Activated naive CD8-positive, alpha-beta T cell treated with anti-CD3 and anti-CD28 coated beads for 36 hours (primary cell): Measurements from ENCODE around the gene IFI44L. TPM values are rescaled to one million over a fixed set of nuclear protein-coding genes. Genes with fewer than 3 reads are reported as not detected.
A peak's percentile ranks its signal among the peaks of the same experiment; 100 is the strongest.

Experiments used
- DNase-seq: peaks from one replicate; pipeline ENCODE4 v3.0.0; 2021
- H3K27ac Mint-ChIP-seq: one replicate; pipeline ENCODE4 v1.8.0; 2022; ENCODE audit warnings: mild to moderate bottlenecking, moderate library complexity, mixed read lengths
- H3K27me3 Mint-ChIP-seq: one replicate; pipeline ENCODE4 v1.8.0; 2022; ENCODE audit warnings: mild to moderate bottlenecking, mixed read lengths
- H3K36me3 Mint-ChIP-seq: one replicate; pipeline ENCODE4 v1.8.0; 2021; ENCODE audit warnings: mild to moderate bottlenecking, mixed read lengths
- H3K4me1 Mint-ChIP-seq: one replicate; pipeline ENCODE4 v1.8.0; 2021; ENCODE audit warnings: mixed read lengths
- H3K4me3 Mint-ChIP-seq: one replicate; pipeline ENCODE4 v1.8.0; 2022; ENCODE audit warnings: mild to moderate bottlenecking, moderate library complexity, mixed read lengths
- H3K9me3 Mint-ChIP-seq: one replicate; pipeline ENCODE4 v1.8.0; 2022; ENCODE audit warnings: mixed read lengths
- total RNA-seq, 2 experiments: library from RNA; stranded (reverse); gene quantifications; one replicate each; pipeline ENCODE4 v1.2.3, GENCODE V29; 2021

The IFI44L gene
- total RNA-seq, 2 experiments from 2014 or later: 38.5 to 38.6 TPM

DNA sequence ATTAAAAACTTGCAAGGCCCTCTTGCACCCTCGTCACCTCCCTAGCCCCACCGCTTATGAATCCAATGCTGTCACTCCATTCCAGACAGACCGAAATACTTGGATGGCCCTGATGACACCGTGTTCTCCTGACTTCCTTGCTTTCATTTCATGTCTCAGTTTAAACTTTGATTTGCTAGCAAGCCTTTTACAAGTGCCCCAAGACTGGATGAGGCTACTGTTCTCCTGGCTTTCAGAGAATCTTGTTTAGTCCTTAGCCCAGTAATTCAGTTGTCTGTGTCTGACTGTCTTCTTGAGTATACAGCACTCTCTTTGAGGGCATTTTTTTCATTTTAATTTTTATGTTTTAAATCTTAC is 824 bp upstream of the IFI44L start:
- H3K36me3 Mint-ChIP-seq: peaks cover 21% of the 10 kb centered on the region
- DNase-seq: no peak
- H3K27me3 Mint-ChIP-seq: no peaks in the 10 kb centered on the region
- H3K4me3 Mint-ChIP-seq: no peak overlapping the region
- H3K9me3 Mint-ChIP-seq: peaks cover 3% of the 10 kb centered on the region
- peaks cover 52% of the 10 kb centered on the region for H3K4me1 Mint-ChIP-seq
- peak overlapping the region; percentile 83 for H3K27ac Mint-ChIP-seq

DNA sequence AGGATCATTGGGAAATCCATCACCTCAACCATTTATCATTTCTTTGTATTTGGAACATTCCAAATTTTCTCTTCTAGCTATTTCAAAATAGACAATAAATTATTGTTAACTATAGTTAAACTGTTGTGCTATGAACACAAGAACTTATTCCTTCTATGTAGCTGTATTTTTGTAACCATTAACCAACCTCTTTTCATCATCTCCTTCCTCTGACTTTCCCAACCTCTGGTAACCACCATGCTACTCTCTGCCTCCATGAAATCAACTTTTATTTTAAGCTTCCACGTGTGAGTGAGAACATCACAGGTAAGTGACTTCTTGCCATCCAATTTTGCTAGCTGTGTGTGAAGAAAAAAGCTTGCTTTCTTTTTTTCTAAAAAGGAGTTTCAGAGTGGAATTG is 418 bp downstream of the IFI44L start:
- Mint-ChIP-seq H3K27me3 (no peaks in the 10 kb centered on the region), H3K36me3 (peaks cover 30% of the 10 kb centered on the region), H3K4me1 (peaks cover 55% of the 10 kb centered on the region), H3K4me3 (peak overlapping the region; percentile 81), H3K9me3 (peaks cover 3% of the 10 kb centered on the region), H3K27ac (peak overlapping the region; percentile 83)
- DNase-seq: no peak

DNA sequence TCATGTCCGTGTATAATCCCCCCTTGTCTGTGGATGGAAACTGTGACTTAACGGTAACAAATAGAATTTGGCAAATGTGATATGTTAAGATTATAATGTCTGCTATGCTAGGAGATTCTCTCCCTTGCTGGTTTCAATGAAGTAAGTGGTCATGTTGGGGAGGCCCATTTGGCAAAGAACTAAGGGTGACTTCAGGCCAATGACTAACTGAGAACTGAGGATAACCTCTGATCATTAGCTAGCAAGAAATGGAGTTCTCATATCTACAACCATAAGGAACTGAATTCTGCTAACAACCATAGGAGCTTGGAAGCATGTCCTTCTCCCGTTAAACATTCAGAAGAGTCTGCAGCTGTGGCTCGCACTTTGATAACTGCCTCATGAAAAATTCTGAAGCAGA is 2.3 kb downstream of the IFI44L start:
- Mint-ChIP-seq H3K27ac (peak overlapping the region; percentile 54), H3K36me3 (peaks cover 30% of the 10 kb centered on the region), H3K27me3 (no peaks in the 10 kb centered on the region), H3K4me3 (peak overlapping the region; percentile 72), H3K4me1 (peaks cover 58% of the 10 kb centered on the region), H3K9me3 (peaks cover 3% of the 10 kb centered on the region)
- no peak for DNase-seq

DNA sequence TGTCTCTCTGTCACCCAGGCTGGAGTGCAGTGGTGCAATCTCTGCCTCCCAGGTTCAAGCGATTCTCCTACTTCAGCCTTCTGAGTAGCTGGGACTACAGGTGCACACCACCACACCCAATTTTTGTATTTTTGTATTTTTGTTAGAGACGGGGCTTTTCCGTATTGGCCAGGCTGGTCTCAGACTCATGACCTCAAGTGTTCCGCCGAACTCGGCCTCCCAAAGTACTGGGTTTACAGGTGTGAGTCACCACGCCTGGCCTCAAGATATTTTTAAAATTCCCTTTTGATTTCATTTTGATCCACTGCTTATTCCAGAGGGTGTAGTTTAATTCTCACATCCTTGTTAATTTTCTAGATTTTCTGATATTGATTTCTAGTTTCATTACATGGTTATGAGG is 3.8 kb downstream of the IFI44L start:
- Mint-ChIP-seq H3K27ac (peak overlapping the region; percentile 42), H3K4me1 (peaks cover 54% of the 10 kb centered on the region), H3K9me3 (peaks cover 3% of the 10 kb centered on the region), H3K36me3 (peaks cover 37% of the 10 kb centered on the region), H3K4me3 (peak overlapping the region; percentile 45), H3K27me3 (no peaks in the 10 kb centered on the region)
- DNase-seq: no peak

DNA sequence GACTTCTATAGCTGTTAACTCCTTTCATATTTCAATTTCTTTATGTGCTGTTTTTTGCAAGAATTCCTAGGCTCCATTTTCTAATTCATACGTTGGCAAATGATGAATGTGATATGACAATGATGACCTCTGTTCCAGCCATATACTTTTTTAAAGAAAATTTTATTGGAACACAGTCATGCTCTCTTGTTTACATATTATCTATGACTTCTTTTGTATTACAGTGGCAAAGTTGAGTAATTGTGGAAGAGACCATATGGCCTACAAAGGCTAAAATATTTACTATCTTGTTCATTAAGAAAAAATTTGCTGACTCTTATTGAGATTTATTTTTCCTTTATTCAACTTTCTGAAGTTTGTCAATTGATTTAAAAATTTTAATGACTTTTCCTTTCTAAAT is 7.1 kb downstream of the IFI44L start:
- peaks cover 3% of the 10 kb centered on the region for H3K9me3 Mint-ChIP-seq
- no peak overlapping the region for H3K27ac Mint-ChIP-seq
- H3K27me3 Mint-ChIP-seq: no peaks in the 10 kb centered on the region
- H3K4me1 Mint-ChIP-seq: peaks cover 32% of the 10 kb centered on the region
- no peak overlapping the region for H3K4me3 Mint-ChIP-seq
- DNase-seq: no peak
- H3K36me3 Mint-ChIP-seq: peaks cover 33% of the 10 kb centered on the region

DNA sequence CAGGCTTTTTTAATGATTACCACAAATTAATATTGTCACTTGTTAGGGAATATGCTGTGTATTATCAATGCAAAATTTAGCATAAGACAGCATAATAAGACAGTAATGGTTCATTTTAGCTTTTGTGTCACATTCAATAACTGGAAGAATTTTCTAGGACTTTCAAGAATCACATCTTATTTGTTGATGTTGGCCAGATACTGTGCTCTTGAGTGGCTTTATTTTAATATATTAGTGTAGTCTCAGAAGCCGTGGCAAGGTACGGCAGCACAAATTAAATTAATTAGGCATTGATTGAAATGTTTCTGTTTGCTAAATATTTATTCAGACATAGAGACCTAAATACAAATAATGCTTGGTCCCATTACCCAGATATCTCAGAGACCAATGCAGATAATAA is 10.4 kb downstream of the IFI44L start:
- no peak for DNase-seq
- Mint-ChIP-seq H3K9me3 (peaks cover 4% of the 10 kb centered on the region), H3K27ac (no peak overlapping the region), H3K4me3 (no peak overlapping the region), H3K27me3 (no peaks in the 10 kb centered on the region), H3K4me1 (peaks cover 11% of the 10 kb centered on the region), H3K36me3 (peaks cover 14% of the 10 kb centered on the region)

DNA sequence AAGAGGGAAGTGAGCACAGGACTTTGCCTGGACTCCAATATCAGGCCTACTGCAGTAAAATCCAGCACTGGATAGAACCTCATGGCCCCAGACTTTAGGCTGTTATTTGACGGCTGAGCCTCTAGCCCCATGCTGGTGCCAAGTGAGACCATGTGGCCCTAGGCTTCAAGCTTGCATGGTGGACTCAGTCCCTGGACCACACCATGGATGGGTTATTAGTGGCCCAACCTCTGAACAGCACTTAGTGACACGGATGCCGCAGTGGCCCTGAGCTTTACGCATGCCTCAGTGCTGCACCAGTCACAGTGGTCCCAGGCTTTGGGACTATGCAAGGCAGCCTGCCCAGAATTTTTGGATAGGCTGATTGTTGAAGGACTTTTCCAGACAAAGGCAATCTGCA is 13.0 kb downstream of the IFI44L start:
- Mint-ChIP-seq H3K9me3 (peaks cover 4% of the 10 kb centered on the region), H3K27me3 (no peaks in the 10 kb centered on the region), H3K4me3 (no peak overlapping the region), H3K36me3 (peaks cover 15% of the 10 kb centered on the region), H3K4me1 (peaks cover 6% of the 10 kb centered on the region), H3K27ac (no peak overlapping the region)
- DNase-seq: no peak

DNA sequence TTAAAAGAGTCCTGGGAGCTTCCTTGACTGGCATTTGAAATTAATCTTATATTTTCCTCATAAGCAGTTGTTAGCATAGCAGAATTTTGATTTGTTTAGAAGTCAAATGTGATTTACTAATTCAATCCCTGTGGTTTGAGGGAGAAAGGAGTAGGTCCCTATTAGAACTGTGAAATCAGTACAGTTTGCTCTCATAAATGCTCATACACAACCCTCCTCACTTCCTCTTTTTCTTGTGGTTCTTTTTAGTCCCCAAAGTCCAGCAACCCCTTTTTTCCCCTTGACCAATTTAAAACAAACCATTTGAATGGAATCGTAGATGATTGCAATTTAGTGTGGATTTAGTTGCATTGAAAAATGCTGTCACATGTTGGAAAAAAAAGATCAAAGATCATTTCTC is 20.2 kb downstream of the IFI44L start:
- DNase-seq: no peak
- Mint-ChIP-seq H3K4me1 (peaks cover 15% of the 10 kb centered on the region), H3K27ac (no peak overlapping the region), H3K4me3 (no peak overlapping the region), H3K27me3 (no peaks in the 10 kb centered on the region), H3K36me3 (peaks cover 41% of the 10 kb centered on the region), H3K9me3 (peaks cover 10% of the 10 kb centered on the region)

DNA sequence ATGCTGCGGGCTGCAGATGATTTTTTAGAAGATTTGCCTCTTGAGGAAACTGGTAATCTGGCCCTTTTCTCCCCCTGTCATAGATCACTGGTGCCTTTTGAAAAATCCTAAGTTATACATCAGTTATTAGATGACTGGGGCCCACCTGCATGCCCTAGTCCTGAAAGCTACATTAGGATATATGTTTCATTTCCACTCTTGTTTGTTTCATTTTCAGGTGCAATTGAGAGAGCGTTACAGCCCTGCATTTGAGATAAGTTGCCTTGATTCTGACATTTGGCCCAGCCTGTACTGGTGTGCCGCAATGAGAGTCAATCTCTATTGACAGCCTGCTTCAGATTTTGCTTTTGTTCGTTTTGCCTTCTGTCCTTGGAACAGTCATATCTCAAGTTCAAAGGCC is 21.3 kb downstream of the IFI44L start:
- H3K27ac Mint-ChIP-seq: no peak overlapping the region
- peaks cover 11% of the 10 kb centered on the region for H3K9me3 Mint-ChIP-seq
- peaks cover 25% of the 10 kb centered on the region for H3K4me1 Mint-ChIP-seq
- no peaks in the 10 kb centered on the region for H3K27me3 Mint-ChIP-seq
- no peak for DNase-seq
- H3K4me3 Mint-ChIP-seq: no peak overlapping the region
- H3K36me3 Mint-ChIP-seq: peaks cover 49% of the 10 kb centered on the region

DNA sequence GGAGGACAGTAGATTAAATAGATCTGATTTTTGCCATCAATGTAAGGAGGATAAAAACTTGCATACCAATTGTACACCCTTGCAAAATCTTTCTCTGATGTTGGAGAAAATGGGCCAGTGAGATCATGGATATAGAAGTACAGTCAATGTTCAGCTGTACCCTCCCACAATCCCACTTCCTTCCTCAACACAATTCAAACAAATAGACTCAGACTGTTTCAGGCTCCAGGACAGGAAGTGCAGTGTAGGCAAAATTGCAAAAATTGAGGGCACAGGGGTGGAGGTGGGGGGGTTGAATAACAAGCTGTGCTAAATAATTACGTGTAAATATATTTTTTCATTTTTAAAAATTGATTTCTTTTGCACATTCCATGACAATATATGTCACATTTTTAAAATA is 25.5 kb downstream of the IFI44L start:
- Mint-ChIP-seq H3K4me1 (peaks cover 44% of the 10 kb centered on the region), H3K9me3 (peaks cover 26% of the 10 kb centered on the region), H3K27ac (no peak overlapping the region), H3K27me3 (no peaks in the 10 kb centered on the region), H3K36me3 (peaks cover 68% of the 10 kb centered on the region), H3K4me3 (no peak overlapping the region)
- DNase-seq: no peak

DNA sequence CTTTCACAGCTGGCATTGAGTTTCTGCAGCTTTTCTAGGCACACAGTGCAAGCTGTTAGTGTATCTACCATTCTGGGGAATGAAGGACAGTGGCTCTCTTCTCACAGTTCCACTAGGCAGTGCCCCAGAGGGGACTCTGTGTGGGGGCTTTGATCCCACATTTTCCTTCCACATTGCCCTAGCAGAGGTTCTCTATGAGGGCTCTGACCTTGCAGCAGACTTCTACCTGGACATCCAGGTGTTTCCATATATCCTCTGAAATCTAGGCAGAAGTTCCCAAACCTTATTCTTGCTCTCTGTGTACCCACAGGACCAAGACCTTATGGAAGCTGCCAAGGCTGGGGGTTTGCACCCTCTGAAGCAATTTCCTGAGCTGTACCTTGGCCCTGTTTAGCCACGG is 27.0 kb downstream of the IFI44L start:
- Mint-ChIP-seq H3K27ac (no peak overlapping the region), H3K4me3 (no peak overlapping the region), H3K4me1 (peaks cover 49% of the 10 kb centered on the region), H3K36me3 (peaks cover 69% of the 10 kb centered on the region), H3K9me3 (peaks cover 25% of the 10 kb centered on the region), H3K27me3 (no peaks in the 10 kb centered on the region)
- no peak for DNase-seq

DNA sequence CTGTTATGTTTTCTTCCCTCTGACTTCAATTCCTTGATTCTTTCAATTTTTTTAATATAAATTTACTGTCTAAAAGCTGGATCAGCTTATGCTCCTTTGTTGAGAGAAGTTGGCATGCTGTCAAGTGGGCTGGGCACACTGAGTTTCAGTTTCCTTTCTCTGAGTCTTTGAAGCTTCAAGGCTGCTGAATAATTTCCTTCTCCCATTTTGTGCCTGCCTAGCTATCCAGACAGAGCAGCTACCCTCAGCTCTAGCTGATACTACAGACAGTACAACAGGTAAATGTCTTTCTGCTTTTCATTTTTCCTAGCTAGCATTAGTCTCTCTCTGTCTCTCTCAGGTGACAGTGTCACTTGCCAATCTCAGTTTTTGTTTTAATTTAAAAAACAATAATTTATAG is 29.4 kb downstream of the IFI44L start, which contains the start of gene IFI44:
TSS of gene IFI44 (plus strand) at position 204 of the 400 bp plus-strand sequence. CDS start 365 bp downstream, outside the sequence.
- peak within 1 kb of the TSS; percentile 85 for H3K27ac Mint-ChIP-seq
- H3K27me3 Mint-ChIP-seq: no peaks in the 10 kb centered on the region
- H3K4me1 Mint-ChIP-seq: peaks cover 55% of the 10 kb centered on the region
- DNase-seq: peak; percentile 60
- peaks cover 16% of the 10 kb centered on the region for H3K9me3 Mint-ChIP-seq
- H3K4me3 Mint-ChIP-seq: peak within 1 kb of the TSS; percentile 82
- H3K36me3 Mint-ChIP-seq: peaks cover 59% of the 10 kb centered on the region

DNA sequence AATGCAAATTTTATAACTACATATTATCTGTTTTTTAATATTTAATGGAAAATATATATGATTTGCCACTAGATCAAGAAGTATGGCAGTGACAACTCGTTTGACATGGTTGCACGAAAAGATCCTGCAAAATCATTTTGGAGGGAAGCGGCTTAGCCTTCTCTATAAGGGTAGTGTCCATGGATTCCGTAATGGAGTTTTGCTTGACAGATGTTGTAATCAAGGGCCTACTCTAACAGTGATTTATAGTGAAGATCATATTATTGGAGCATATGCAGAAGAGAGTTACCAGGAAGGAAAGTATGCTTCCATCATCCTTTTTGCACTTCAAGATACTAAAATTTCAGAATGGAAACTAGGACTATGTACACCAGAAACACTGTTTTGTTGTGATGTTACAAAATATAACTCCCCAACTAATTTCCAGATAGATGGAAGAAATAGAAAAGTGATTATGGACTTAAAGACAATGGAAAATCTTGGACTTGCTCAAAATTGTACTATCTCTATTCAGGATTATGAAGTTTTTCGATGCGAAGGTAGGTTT is 29.9 kb downstream of the IFI44L start:
- Mint-ChIP-seq H3K4me3 (peak overlapping the region; percentile 82), H3K27me3 (no peaks in the 10 kb centered on the region), H3K36me3 (peaks cover 54% of the 10 kb centered on the region), H3K9me3 (peaks cover 16% of the 10 kb centered on the region), H3K4me1 (peaks cover 49% of the 10 kb centered on the region), H3K27ac (peak overlapping the region; percentile 85)
- no peak for DNase-seq

DNA sequence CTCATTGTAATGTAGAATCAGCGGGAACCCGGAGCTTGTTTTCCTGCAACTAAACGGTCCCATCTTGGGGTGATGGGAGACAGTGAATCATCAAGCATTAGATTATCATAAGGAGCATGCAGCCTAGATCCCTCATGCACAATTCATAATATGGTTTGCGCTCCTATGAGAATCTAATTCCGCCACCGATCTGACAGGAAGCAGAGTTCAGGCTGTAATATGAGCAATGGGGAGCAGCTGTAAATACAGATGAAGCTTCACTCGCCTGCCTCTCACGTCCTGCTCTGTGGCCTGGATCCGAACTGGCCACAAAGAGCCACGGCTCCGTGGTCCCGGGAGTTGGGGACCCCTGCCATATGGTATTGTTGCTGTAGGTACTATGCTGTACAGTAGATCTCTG is 31.0 kb downstream of the IFI44L start:
- peak overlapping the region; percentile 85 for H3K27ac Mint-ChIP-seq
- peaks cover 16% of the 10 kb centered on the region for H3K9me3 Mint-ChIP-seq
- DNase-seq: peak; percentile 7
- H3K4me3 Mint-ChIP-seq: peak overlapping the region; percentile 82
- H3K27me3 Mint-ChIP-seq: no peaks in the 10 kb centered on the region
- peaks cover 51% of the 10 kb centered on the region for H3K36me3 Mint-ChIP-seq
- H3K4me1 Mint-ChIP-seq: peaks cover 40% of the 10 kb centered on the region

DNA sequence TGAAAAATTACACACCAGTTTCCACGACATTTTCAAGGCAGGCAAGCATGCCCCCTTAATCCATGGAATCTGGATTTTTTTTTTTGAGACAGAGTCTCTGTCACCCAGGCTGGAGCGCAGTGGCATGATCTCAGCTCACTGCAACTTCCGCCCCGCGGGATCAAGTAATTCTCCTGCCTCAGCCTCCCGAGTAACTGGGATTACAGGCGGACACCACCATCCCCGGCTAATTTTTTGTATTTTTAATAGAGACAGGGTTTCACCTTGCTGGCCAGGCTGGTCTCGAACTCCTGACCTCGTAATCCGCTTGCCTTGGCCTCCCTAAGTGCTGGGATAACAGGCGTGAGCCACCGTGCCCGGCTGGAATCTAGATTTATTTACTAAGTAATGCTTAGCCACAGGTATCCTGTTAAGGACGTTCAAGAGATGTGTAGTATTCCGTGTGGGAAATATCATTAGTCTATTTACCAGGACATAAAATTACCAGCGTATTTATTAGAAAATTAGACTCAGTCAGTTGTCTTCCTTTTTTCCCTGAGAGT is 31.8 kb downstream of the IFI44L start:
- peaks cover 44% of the 10 kb centered on the region for H3K36me3 Mint-ChIP-seq
- no peak overlapping the region for H3K27ac Mint-ChIP-seq
- DNase-seq: no peak
- H3K4me1 Mint-ChIP-seq: peaks cover 31% of the 10 kb centered on the region
- H3K9me3 Mint-ChIP-seq: peaks cover 12% of the 10 kb centered on the region
- H3K4me3 Mint-ChIP-seq: peak overlapping the region; percentile 37
- no peaks in the 10 kb centered on the region for H3K27me3 Mint-ChIP-seq

DNA sequence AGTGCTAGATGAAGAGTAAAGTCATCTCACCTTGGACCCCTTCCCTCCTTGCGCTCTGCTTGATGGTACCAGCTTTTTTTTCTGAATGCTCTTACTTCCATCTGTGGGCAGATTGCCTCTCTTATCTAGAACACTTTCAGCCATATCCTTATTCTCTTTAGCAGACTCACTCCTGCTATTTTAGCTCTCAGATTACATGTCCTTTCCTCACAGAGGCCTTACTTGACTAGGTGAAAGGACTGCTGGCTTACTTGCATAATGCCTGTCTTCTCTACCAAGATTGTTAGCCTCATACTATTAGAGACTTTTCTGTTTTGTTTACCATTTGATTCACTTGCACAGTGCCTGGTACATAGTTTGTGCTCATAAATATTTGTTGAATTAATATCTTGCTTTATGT is 38.7 kb downstream of the IFI44L start:
- DNase-seq: no peak
- Mint-ChIP-seq H3K36me3 (peaks cover 13% of the 10 kb centered on the region), H3K4me1 (no peaks in the 10 kb centered on the region), H3K27ac (no peak overlapping the region), H3K27me3 (no peaks in the 10 kb centered on the region), H3K4me3 (no peak overlapping the region), H3K9me3 (no peaks in the 10 kb centered on the region)
